ENCODE measurements around the gene UBR4. TPM values are rescaled to one million over a fixed set of nuclear protein-coding genes. Genes with fewer than 3 reads are reported as not detected.
A peak's percentile ranks its signal among the peaks of the same experiment; 100 is the strongest.

Gene UBR4
- total and polyA plus RNA-seq, 2 of the 8 experiments (the other 6 are each of a cell fraction or from before 2014, with no cell fraction given): 139 to 152 TPM

DNA sequence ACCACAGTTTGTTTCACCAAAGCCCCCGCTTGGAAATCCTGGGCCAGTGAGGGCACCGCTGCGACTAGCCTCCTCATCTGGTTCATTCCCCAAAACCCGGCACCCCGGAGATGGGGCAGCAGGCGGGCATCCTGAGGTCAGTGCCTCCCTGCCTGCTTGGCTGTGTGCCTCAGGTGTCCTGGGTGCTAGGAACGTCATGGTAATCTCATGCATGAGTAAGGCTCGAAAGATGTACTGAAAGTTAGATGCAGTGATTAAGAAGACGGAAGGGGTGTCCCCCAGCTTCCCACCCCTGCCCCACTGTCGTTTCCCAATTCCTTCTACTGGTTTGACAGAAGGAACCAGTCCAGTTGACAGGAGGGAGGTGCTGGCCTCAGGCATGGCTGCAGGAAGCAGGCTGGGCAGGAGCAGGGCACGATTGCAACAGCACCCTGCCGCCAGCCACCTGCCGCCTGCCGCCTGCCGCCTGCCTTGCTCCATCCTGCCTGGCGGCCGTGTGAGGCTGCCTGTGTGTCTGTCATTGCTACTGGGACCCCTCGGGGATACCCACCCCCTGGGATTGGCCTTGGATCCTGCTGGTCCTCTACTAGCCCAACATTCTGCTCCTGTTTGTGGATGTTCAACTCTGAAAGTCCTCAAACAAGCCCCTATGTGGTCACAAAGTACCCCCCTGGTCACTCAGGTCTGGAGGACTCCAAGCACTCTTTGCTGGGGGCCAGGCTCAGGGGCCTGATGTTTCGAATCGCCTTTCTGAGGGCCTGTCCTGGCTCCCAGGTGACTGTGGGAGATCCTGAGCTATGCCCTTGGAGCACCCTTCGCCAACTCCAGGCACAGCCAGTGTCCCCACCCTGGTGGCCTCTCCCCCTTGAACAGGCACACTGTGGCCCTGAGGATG lies 180.6 kb downstream of the UBR4 start:
- Histone ChIP-seq H3K4me2 (ENCODE audit: insufficient read depth in 1 of 2, low read depth in 2 of 2, low read length in 2 of 2) (no peak overlapping the region), H2AFZ (ENCODE audit: low read length) (no peak overlapping the region), H4K91ac (replicated peaks; ENCODE audit: insufficient read length, low read length) (no peak overlapping the region), H3K27ac (ENCODE audit: low read depth, low read length) (no peak overlapping the region), H3K18ac (ENCODE audit: extremely low read depth, low read length) (no peak overlapping the region), H3K9ac (replicated peaks in 1 of 4; ENCODE audit: extremely low read depth in 1 of 4, low read depth in 3 of 4, low read length in 3 of 4) (no peak overlapping the region), H3K79me2 (ENCODE audit: control insufficient read depth in 1 of 2, insufficient read depth in 2 of 2, low read length in 2 of 2) (no peaks in the 10 kb centered on the region), H3K23ac (ENCODE audit: insufficient read length) (no peak overlapping the region), H3K56ac (replicated peaks; ENCODE audit: insufficient read length, low read depth, low read length) (no peak overlapping the region), H3K14ac (ENCODE audit: insufficient read length) (no peak overlapping the region), H4K8ac (ENCODE audit: extremely low read depth, insufficient read depth, low read length) (peak overlapping the region; percentile 57; the same call in 1 of the 2 replicates), H3K23me2 (ENCODE audit: low read depth, low read length) (no peaks in the 10 kb centered on the region), H2AK5ac (ENCODE audit: low read depth, low read length) (no peak overlapping the region), H3K4me3 (ENCODE audit: extremely low read depth in 1 of 4, insufficient read depth in 2 of 4, low read depth in 3 of 4, low read length in 4 of 4) (no peak overlapping the region), H2BK5ac (ENCODE audit: low read depth, low read length) (no peak overlapping the region), H3K79me1 (ENCODE audit: low read depth, low read length) (no peaks in the 10 kb centered on the region), H3K9me3 (ENCODE audit: insufficient read depth in 2 of 2, low read depth in 1 of 2, low read length in 1 of 2) (no peaks in the 10 kb centered on the region), H2BK20ac (ENCODE audit: low read length) (no peak overlapping the region), H4K20me1 (replicated peaks in 1 of 2; ENCODE audit: control insufficient read depth in 1 of 2, insufficient read depth in 2 of 2, low read length in 2 of 2) (no peaks in the 10 kb centered on the region), H2BK12ac (ENCODE audit: low read depth, low read length) (no peak overlapping the region), H3K4ac (replicated peaks; ENCODE audit: insufficient read length, low read depth, low read length) (no peak overlapping the region), H3K4me1 (replicated peaks in 1 of 4; ENCODE audit: control insufficient read depth in 3 of 4, insufficient read depth in 4 of 4, low read length in 3 of 4) (peaks cover 0 to 4% (median 0%) of the 10 kb centered on the region in 4 experiments; a peak in 4 of 7 replicates), H4K5ac (ENCODE audit: insufficient read length, low read depth, low read length) (no peak overlapping the region), H3K36me3 (ENCODE audit: control insufficient read depth in 2 of 4, insufficient read depth in 4 of 4, low read length in 3 of 4) (no peaks in the 10 kb centered on the region), H3K27me3 (replicated peaks in 1 of 4; ENCODE audit: control insufficient read depth in 3 of 4, extremely low read depth in 1 of 4, insufficient read depth in 3 of 4, low read length in 3 of 4) (no peaks in the 10 kb centered on the region; a peak in 1 of 7 replicates), H2BK15ac (ENCODE audit: low read length) (peak overlapping the region; percentile 72; the same call in 1 of the 2 replicates), H2BK120ac (replicated peaks; ENCODE audit: low read depth, low read length) (no peak overlapping the region)
- DNase-seq (ENCODE audit: low read depth in 1 of 2, low spot score in 2 of 2): no peak
- CTCF ChIA-PET (ENCODE audit: partially characterized antibody): interaction anchor here (1.3 to 1.5 kb wide), 2 partner anchors 10 to 20 kb away, joined by 3 to 5 read pairs; no protein-coding TSS in a partner anchor
- POLR2A ChIA-PET (ENCODE audit: partially characterized antibody): interaction anchor here (0.8 kb wide), 1 partner anchor 11 kb away, joined by 3 read pairs; no protein-coding TSS in a partner anchor
- no peak for FAIRE-seq
- 83% methylated on average over 21 of the region's 21 CpGs; no CpG with 5 or more reads in 1 of the 2 experiments for WGBS, 2 experiments (ENCODE audit: extremely low coverage in 1 of 2, insufficient coverage in 1 of 2, insufficient read length in 1 of 2, insufficient replicate concordance in 2 of 2, low coverage in 1 of 2, low lambda C conversion rate in 2 of 2, missing lambda C conversion rate in 1 of 2)
- no peak for TF ChIP-seq CBX8 (IDR thresholded peaks at IDR 0.05; ENCODE audit: borderline replicate concordance, low read depth, low read length)
